ENCODE results near the gene CUL4B.
"Not testable (repeated sequence)": the region's sequence is repeated elsewhere in the genome, so short reads cannot be mapped to it uniquely, and the experiment has no call there.

CUL4B gene

DNA sequence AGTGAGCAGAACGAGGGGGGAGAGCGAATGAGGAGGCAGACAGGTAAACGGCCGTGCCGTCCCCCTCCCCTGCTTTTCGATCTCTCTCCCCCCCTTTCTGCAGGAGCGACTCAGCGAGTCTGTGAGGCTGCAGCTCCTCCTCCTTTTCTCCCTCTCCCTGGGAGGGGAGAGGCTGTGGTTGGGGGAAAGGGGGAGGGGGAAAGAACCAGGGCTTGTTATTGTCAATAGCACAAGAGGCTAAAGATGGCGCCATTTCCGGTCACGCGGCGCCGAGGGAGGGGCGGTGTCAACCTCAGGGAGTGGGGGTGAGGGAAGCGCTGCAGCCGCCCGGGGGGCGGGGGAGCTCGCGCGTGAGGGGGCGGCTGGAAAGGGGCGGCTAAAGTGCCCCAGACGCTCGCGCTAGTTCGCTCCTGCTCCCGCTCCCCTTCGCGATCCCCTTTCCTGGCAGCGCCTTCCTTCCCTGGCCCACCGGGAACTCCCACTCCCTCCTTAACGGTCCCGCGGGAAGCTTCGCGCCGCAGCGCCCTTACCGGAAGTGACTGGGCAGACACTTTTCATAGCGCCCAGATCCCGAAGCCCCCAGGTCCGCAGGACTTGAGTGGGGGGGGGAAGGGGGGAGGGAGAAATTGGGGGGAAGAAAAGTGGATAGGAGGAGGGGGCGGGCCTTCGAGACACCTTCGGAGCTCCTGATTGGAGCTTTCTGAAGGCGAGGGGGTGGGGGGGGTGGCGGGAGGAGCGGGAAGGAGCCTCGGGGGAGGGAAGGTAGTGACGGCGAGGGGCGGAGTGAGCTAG, at the start of gene CUL4B:
Gene CUL4B (minus strand): TSS at position 121 of the 792 bp plus-strand sequence. CDS start 324 bp downstream, outside the sequence.
- peak; percentile 68 to 85 for DNase-seq

DNA sequence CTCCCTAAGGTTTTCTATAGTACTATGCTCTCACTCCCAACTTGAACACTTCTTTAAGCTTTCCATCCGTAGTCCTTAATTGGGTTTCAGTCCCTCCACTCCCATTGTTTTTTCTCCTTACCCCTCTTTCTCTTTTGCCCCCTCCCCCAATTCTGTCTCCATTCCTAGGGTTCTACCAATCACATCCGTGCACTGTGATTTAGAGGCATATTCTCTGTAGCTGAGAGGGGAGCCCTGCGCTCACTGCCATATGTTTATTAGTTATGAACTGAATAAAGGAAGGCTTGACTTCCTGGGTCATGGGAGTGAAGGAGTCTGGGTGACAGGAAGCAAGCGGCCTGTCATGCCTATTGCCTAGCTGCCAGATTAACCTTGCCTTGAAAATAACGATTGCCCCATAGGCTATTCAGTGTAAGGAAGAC, 43.6 kb upstream of the CUL4B start:
- DNase-seq = peak in 1 of 2 experiments; percentile 21

DNA sequence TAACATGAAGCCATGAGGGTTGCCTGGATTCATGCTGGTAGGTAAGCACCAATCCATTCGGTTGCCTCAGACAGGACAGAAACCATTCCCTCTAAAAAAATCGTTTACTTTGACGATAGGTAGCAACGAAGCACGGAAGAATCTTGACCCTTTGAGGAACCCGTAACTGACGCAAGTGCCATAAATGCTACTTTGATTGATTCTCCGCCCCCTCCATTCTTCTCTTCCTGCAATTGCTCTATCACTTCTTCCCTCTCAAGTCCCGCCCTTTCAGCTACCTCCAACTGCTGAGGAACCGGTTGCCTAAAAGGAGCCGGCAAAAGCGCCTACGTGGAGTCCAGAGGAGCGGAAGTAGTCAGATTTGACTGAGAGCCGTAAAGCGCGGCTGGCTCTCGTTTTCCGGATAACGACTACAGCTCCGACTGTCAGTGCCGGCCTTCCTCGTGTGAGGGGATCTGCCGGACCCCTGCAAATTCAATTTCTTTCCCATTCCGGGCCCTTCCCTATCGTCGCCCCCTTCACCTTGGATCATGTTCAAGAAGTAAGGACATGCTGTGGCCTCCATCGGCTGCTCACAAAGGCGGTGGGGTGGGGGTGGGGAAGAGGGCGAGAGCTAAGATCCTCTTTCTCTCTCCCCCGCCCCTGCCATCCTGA, 43.1 kb upstream of the CUL4B start, which contains the start of gene MCTS1:
Gene MCTS1 (plus strand): TSS at position 395 of the 654 bp plus-strand sequence. CDS start 136 bp downstream, at position 531.
- peak; percentile 84 to 89 for DNase-seq

DNA sequence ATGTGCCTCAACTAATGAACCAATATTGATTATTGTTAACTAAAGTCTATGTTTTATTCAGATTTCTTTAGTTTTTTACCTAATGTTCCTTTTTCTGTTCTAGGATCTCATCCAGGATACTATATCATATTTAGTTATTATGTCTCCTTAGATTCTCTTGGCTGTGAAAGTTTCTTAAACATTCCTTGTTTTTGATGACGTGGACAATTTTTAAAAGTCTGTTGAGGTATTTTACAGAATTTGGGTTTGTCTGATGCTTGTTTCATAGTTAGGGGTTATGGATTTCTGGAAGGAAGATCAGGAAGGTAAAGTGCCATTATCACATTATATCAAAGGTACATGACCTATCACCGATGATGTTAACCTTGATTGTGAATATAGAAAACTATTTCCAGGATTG, 24.9 kb upstream of the CUL4B start:
- no peak for DNase-seq

DNA sequence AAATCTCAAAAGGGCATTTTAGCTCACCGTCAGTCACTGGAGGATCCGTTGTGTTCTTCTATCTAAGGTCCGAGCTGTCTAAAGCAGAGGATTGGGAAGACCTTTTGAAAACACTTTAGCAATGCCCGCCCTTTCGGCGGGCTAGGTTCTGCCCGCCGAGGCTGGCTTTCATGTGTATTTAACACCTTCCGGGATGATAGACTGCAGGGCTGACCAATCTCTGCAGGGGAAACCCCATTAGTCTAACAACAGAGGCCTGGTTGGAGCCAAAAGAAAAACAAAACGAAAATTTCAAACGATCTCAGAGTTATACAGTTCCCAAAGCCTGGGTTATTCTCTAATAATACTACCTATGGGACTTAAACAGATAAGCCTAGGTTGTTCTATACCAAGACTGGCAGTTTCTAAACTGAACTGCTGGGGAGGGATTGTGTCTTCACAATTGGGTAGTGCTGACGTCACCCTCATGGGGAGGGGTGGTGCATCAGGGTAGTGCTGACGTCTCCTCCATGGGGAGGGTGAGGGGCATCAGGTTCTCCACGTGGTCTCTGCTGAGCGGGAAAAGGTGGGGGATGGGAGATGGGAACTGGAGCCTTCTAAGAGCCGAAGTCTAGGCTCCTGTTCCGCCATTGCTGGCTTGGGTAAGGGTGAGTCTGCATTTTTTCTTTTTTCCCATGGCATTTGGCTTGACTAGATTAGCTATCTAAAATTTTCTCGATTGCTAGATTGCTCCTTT, 14.8 kb upstream of the CUL4B start:
- no peak for DNase-seq

DNA sequence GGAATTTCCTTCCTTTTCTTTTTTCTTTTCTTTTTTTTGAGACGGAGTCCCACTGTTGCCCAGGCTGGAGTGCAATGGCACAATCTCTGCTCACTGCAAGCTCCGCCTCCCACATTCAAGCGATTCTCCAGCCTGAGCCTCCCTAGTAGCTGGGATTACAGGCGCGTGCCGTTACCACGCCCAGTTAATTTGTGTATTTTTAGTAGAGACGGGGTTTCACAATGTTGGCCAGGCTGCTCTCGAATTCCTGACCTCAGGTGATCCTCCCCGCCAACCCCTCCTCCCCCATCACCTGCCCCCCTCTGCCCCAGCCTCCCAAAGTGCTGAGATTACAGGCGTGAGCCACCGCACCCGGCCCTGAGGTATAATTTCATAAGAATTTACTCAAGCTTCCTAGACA, 13.0 kb upstream of the CUL4B start:
- DNase-seq = not testable (repeated sequence)

DNA sequence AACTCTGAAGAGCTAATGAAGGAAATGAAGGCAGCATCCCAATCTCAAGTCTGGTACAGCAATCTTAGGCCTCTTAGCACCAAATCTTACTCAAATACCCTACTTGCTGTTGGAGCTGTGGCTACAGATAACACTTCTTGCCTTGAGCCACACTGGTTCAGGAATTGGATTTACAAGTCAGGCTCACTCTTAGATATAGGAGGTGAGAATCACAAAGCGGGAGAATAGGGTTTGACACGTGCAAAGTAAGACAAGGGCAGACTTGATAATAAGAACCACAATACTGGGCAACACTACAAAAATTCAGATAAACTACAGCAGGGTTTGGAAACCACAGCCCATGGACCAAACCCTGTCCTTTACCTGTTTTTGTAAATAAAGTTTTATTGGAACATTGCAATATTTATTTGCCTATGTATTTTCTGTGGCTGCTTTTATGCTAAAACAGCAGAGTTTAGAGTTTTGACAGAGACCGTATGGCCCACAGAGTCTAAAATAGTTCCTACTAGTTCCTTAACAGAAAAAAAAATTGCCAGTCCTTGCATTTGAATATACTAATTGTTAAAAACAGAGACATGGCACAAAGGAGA, 9.3 kb upstream of the CUL4B start:
- no peak for DNase-seq

DNA sequence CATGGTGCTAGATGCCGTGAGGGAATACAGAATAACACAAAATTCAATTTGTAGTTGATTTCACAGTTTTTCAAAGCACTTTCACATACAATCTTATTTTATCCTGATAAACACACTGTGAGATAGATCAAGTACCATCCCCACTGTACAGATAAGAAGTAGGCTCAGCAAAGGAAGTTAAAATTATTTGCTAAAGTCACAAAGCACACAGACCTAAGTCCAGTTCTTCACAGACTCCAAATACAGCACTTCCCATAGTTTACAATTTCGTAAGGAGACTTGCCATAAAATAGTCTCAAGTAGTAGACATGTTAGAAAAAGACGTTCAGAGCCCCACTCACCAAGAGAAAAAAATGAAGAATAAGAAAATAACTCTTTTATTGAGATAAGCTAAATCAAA, 7.8 kb upstream of the CUL4B start:
- no peak for DNase-seq

DNA sequence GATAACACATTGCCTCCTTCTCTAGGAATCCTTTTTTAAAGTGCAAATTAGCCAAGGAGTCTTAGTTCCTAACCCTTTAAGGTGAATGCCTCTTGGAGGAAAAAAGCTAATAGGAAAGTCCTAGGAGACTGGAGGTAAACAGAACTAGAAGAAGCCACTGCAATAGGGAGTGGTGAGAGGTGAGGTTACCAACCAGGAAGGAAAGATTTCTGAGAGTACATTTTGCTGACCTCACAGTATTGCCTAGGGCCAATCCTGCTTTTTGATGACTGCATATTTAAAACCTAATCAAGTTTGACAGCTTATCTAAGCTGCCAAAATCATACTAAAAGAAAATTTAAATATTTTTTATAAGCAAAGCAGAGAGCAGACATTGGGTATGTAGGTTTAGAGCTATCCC, 7.3 kb upstream of the CUL4B start:
- no peak for DNase-seq

DNA sequence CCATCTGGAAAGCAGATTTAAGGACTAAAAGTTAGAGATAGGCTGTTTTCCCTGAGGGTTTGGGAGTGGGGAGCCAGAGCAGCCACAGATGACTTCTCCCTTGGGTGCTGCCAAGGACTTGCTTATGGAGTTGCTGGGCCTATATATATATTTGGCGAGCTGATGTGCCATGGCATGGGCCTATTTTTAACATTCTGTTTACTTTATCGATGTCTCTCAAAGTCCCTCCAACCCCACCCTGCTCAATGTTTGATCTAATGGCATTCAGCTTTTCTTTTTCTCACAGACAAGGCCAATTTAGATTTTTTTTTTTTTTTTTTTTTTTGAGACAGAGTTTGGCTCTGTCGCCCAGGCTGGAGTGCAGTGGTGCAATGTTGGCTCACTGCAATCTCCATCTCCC, 6.1 kb upstream of the CUL4B start:
- DNase-seq = no peak

DNA sequence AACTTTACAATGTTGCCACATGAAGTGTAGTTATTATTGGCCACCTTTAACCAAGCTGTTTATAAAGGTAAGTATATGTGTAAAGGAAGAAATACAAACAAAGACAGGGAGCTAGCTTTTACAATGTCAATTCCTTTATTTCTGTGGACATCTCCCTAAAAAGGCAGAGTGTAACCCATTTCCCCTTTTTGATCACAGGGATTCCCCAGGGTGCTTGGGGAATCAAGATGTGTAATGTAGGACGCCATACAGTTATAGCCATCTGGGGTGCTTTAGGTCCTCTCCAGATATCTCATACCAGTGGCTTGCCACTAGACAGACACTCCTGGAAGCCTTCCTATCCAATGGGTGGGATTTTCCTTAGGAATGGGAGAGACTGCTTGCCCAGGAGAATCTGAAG, 4.2 kb upstream of the CUL4B start:
- DNase-seq = no peak

DNA sequence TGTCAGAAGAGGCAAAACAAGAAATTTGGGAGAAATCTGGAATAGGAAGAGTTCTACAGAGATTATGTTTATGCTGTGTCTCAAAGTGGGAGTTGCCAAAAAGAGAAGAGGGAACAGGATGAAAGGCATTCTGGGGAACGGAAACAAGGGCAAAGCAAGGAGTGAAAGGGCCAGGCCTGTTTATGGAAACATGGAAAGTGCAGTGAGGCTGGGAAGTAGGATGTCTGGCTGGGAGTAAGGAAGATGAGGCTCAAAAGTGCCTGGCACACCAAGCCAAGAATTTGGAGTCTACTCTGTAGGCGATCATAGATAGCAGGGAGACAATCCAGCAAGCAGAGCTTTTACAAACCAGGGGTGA, 1.8 kb upstream of the CUL4B start:
- DNase-seq = no peak

DNA sequence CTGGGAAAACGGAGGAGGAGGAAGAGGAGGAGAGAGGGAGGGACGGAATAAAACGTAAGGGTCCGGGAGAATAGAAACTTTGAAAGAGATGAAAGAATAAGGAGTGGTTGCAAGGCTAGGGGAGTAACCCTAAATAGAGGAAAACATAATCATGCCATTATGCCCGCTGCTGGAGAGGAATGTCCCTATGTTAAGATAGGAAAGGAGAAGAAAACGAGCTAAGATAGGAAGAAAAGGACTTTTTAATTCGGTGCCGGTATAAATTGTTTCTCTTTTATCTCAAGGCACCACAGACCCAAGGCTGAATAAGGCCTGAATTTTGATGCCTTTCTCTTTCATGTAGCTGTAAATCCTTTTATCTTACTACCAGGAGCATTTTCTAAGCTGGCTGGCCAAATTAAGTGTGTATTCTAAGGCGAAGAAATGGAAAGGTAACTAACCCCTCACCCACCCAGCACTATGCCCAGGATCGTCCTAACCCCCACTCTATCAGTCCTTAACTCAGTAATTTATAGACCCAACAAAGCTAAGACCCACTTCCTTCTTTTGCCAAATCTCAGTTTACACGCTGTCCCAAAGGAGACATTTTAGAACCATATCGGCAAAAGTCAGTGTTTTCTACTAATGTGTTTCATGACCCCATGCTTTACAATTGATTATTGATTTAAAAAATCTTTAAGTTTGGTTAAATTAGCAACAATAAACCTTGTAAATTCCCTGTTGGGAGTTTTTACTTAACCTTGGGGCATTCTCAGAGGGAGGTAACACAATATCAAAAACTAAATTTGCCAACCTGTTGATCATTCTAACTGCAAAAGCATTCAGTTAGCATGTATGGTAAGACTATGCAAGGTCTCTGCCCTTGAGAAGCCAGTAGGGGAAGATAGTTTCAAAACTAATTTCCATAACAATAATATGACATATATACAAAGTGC, 1.1 kb upstream of the CUL4B start:
- no peak for DNase-seq

DNA sequence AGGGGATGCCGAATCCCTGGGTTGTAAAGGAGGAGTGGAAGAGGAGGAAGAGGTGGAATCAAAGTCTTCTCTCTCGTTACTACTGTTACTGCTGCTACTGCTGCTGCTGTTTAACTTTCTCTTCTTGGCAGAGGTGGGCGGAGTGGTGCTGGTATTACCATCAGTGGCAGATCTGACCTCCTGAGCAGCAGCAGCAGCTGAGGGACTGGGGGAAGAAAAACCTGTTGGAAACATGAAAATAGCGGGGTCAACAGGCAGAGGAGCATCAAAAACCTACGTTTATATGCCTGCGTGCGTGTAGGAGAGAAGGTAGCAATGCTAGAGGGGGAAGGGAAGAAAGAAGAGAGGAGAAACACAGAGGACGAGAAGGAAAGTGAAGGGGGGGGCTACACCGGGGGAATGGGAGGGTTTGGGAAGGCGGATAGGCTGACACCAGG, 339 bp downstream of the CUL4B start:
- no peak for DNase-seq

DNA sequence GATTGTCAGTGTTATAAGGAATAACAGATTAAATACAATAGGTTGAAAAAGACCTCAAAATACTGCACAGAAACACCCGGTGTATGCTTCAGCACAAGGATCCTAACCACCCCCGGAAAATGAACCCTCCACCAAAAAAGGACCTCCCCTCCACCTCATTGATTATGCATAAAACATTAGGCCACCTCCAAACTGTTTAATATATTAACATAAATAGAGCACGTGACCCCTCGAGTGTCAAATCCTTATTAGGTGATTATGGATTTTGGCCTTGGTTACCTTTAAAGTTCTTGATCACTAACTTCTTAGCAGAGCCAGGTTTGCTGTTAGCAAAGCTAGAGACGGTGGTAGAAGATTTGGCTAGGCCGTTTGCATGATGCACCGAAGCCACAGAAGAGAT, 958 bp downstream of the CUL4B start:
- DNase-seq = no peak

DNA sequence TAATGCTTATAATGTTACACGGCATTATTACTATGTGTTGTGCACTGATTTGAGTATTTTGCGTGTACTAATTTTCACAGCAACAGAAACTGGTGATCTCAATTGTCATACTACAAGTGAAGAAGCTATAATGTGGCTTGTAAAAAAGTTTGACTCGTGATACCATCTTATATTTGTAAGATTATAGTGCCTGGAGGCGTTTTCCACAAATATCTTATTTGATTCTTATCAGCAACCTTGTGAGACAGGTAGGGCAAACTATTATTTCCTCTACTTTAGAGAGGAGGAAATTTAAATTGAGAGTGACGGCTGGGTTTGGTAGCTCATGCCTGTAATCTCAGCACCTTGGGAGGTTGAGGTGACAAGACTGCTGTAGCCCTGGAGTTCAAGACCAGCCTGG, 4.5 kb downstream of the CUL4B start:
- DNase-seq = no peak

DNA sequence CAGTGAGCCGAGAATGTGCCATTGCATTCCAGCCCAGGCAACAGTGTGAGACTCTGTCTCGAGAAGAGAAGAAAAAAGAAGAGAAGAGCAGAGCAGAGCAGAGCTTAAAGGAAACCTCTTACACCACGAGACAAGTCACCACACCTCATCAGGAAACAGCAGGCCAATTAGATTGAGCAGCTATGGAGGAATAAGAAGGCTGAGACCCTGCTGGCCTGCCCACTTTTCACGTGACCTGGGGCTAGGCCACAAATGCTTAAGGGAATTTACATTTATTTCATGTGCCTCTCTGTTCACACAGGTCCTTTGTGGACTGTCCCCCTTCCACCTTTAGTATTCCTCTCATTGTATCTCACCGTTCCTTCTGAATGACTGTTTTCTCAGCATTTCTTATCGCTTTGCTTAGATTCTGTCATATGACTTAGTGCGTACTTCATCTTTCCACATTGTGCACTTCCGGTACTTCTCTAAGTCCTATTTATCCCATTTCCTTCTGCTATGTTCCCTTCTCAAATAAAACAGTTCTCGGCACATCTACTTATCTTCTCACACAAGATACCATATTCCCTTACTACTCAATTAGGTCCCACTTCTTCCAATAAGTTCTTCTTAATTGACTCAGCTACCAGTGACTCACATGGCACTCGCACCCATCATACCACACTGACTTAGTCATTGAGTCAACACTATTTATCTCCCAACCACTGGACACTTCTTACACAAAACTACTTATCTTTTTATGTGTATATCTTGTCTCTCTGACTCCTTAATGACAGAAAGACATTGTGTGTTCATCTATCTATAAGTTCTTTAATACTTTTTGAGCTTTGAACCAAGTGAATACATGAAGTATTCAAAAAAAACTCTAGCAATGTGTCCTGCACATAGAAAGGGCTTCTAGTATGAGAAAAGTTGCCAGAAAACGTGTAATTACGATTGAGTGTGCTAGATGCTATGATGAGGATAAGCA, 11.0 kb downstream of the CUL4B start:
- DNase-seq = no peak

DNA sequence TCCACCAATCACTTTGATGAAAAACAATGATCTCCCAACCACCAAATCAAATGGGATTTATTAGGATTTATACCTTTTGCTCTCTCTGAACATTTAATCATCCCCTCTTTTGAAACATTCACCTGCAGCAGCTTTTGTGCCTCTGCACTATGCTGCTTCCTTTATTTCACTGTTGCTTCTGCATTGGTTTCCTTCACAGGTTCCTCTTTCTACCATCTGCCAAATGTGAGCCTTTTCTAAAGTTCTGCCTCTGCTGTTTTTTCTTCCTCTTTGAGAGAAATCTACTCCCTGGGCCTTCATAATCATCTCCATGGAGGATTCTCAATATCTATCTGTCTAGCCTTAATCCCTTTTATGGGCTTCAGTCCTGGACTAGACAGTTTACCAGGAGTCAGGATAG, 24.7 kb downstream of the CUL4B start:
- no peak for DNase-seq

DNA sequence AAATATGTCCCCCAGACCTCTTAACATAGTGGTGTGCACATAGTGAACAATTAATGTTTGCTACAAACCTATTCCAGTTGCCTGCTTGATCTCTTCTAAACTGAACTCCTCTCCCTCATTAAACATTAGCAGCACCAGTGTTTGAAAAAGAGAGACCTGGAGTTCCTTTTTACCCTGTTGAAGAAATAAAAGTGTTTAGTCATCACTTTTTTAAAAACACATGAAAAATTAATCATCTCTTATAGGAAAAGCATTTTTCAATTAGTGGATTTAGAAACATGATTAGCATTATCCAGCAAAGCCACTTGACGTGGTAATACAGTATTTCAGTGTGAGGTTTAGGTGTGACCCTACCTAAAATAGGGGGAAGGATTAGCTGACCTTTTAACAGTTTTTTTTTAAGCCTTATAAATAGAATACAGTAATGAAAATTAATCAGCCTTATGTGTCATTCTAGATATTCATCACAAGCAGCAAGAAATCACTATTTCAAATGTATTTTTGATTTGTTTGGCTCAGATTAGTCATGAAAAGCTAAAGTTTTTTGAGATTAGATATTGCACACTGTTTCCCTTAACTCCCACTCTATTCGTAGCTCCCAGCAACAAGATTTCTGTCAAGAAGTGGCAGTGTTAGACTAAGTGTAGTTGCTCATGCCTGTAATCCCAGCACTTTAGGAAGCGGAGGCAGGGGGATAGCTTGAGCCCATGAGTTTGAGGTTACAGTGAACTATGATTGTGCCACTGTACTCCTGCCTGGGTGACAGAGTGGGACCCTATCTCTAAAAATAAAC, 26.2 kb downstream of the CUL4B start:
- DNase-seq = no peak

DNA sequence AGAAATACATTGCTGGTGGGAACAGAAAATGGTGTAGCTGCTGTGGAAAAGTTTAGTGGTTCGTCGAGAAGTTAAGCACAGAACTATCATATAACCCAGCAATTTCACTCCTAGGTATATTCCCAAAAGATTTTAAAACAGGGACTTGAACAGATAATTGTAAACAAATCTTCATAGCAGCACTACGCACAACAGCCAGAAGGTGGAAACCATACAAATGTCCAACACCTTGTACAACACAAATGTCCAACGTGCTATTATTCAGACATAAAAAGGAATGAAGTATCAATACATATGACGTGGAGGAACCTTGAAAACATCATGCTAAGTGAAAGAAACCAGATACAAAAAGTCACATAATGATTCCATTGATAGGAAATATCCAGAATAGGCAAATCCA, 37.9 kb downstream of the CUL4B start:
- no peak for DNase-seq
